H1 (cell line): ENCODE results near the gene CAMSAP1. TPM values are rescaled to one million over a fixed set of nuclear protein-coding genes. Genes with fewer than 3 reads are reported as not detected.

Experiments
- CTCF ChIA-PET: fragments of 300-600 bp; sonication (Branson Sonifier 250); formaldehyde crosslinking; loops from one replicate; lab custom pipeline; 2021; ENCODE audit not compliant: partially characterized antibody; lab: Charles Lee
- POLR2A ChIA-PET: fragments of 300-600 bp; sonication (Branson Sonifier 250); formaldehyde crosslinking; loops from one replicate; lab custom pipeline; 2021; ENCODE audit warnings: inconsistent platforms; ENCODE audit not compliant: partially characterized antibody; lab: Charles Lee
- DNase-seq, 2 experiments: peaks; one replicate each; pipeline versions ENCODE4 v3.0.0 to v3.0.0-alpha.2; 2010 to 2022; ENCODE audit warnings: low spot score in 2 of 2, low read depth in 1 of 2, mixed read lengths in 1 of 2
- FAIRE-seq: peaks from 2 replicates; lab custom pipeline; 2011; peaks lifted over from hg19 to GRCh38; lab: Jason Lieb, UNC
- H2AFZ ChIP-seq: 2 replicates; pipeline ENCODE4 v1.8.1; 2012; ENCODE audit warnings: low read length, inconsistent platforms
- H2AK5ac ChIP-seq: 2 replicates; pipeline ENCODE4 v1.6.1; 2013; ENCODE audit warnings: low read depth, low read length
- H2BK120ac ChIP-seq: replicated peaks from 2 replicates; pipeline ENCODE3; 2013; ENCODE audit warnings: low read depth, low read length, inconsistent platforms
- H2BK12ac ChIP-seq: 2 replicates; pipeline ENCODE4 v1.6.1; 2013; ENCODE audit warnings: low read depth, low read length
- H2BK15ac ChIP-seq: 2 replicates; pipeline ENCODE4 v1.6.1; 2013; ENCODE audit warnings: low read length
- H2BK20ac ChIP-seq: 2 replicates; pipeline ENCODE4 v1.6.1; 2013; ENCODE audit warnings: low read length
- H2BK5ac ChIP-seq: 2 replicates; pipeline ENCODE4 v1.6.1; 2013; ENCODE audit warnings: low read depth, low read length
- H3K14ac ChIP-seq: 2 replicates; pipeline ENCODE4 v1.6.1; 2013; ENCODE audit warnings: inconsistent platforms; ENCODE audit not compliant: insufficient read length
- H3K18ac ChIP-seq: 2 replicates; pipeline ENCODE4 v1.6.1; 2013; ENCODE audit warnings: low read length; ENCODE audit errors: extremely low read depth
- H3K23ac ChIP-seq: 2 replicates; pipeline ENCODE4 v1.6.1; 2013; ENCODE audit warnings: inconsistent platforms; ENCODE audit not compliant: insufficient read length
- H3K23me2 ChIP-seq: 2 replicates; pipeline ENCODE4 v1.6.1; 2013; ENCODE audit warnings: low read depth, low read length
- H3K27ac ChIP-seq: 2 replicates; pipeline ENCODE4 v1.6.1; 2011; ENCODE audit warnings: low read depth, low read length, inconsistent platforms
- H3K27me3 ChIP-seq, 4 experiments: replicated peaks in 1 of 4; 1 replicate in 1 of 4; 2 replicates in 3 of 4; pipeline versions ENCODE4 v1.6.1 to v1.8.1; 2011 to 2013; ENCODE audit warnings: low read length in 3 of 4, mild to moderate bottlenecking in 3 of 4, inconsistent platforms in 2 of 4, mixed read lengths in 2 of 4, moderate library complexity in 1 of 4; ENCODE audit not compliant: control insufficient read depth in 3 of 4, insufficient read depth in 3 of 4; ENCODE audit errors: extremely low read depth in 1 of 4
- H3K36me3 ChIP-seq, 4 experiments: 2 replicates each; pipeline versions ENCODE4 v1.6.1 to v1.8.1; 2011 to 2013; ENCODE audit warnings: mild to moderate bottlenecking in 4 of 4, low read length in 3 of 4, moderate library complexity in 2 of 4, control low read depth in 1 of 4, inconsistent platforms in 1 of 4; ENCODE audit not compliant: insufficient read depth in 4 of 4, control insufficient read depth in 2 of 4
- H3K4ac ChIP-seq: replicated peaks from 2 replicates; pipeline ENCODE3; 2013; ENCODE audit warnings: low read length, low read depth, mixed read lengths, inconsistent platforms; ENCODE audit not compliant: insufficient read length
- H3K4me1 ChIP-seq, 4 experiments: replicated peaks in 1 of 4; 1 replicate in 1 of 4; 2 replicates in 3 of 4; pipeline versions ENCODE4 v1.6.1 to v1.8.1; 2011 to 2013; ENCODE audit warnings: low read length in 3 of 4, inconsistent platforms in 2 of 4, mixed read lengths in 1 of 4; ENCODE audit not compliant: insufficient read depth in 4 of 4, control insufficient read depth in 3 of 4
- H3K4me2 ChIP-seq, 2 experiments: 2 replicates each; pipeline versions ENCODE4 v1.6.1 to v1.8.1; 2011 to 2013; ENCODE audit warnings: low read depth in 2 of 2, low read length in 2 of 2, control low read depth in 1 of 2, inconsistent platforms in 1 of 2, mild to moderate bottlenecking in 1 of 2; ENCODE audit not compliant: insufficient read depth in 1 of 2
- H3K4me3 ChIP-seq, 4 experiments: fragments of 200-600, 300-600 bp in 1 of 4; sonication (generic), shearing (Covaris generic), sonication (Bioruptor Twin) in 1 of 4; 2 replicates each; pipeline versions ENCODE4 v1.5.1 to v1.8.1; 2011 to 2016; ENCODE audit warnings: low read length in 4 of 4, low read depth in 3 of 4, control low read depth in 2 of 4, inconsistent platforms in 2 of 4, mild to moderate bottlenecking in 2 of 4, mixed read lengths in 1 of 4, moderate library complexity in 1 of 4; ENCODE audit not compliant: insufficient read depth in 2 of 4; ENCODE audit errors: extremely low read depth in 1 of 4
- H3K56ac ChIP-seq: replicated peaks from 2 replicates; pipeline ENCODE3; 2013; ENCODE audit warnings: low read depth, mild to moderate bottlenecking, mixed read lengths, low read length, inconsistent platforms; ENCODE audit not compliant: insufficient read length
- H3K79me1 ChIP-seq: 2 replicates; pipeline ENCODE4 v1.6.1; 2013; ENCODE audit warnings: low read depth, low read length, control low read depth
- H3K79me2 ChIP-seq, 2 experiments: 2 replicates each; pipeline versions ENCODE4 v1.6.1 to v1.8.1; 2012 to 2013; ENCODE audit warnings: low read length in 2 of 2, mild to moderate bottlenecking in 2 of 2, inconsistent platforms in 1 of 2; ENCODE audit not compliant: insufficient read depth in 2 of 2, control insufficient read depth in 1 of 2
- H3K9ac ChIP-seq, 4 experiments: replicated peaks in 1 of 4; 1 replicate in 1 of 4; 2 replicates in 3 of 4; pipeline versions ENCODE4 v1.6.1 to v1.8.1; 2011 to 2013; ENCODE audit warnings: low read depth in 3 of 4, low read length in 3 of 4, control low read depth in 2 of 4, mild to moderate bottlenecking in 2 of 4, moderate library complexity in 2 of 4, inconsistent platforms in 1 of 4; ENCODE audit errors: extremely low read depth in 1 of 4
- H3K9me3 ChIP-seq, 2 experiments: 2 replicates each; pipeline versions ENCODE4 v1.6.1 to v1.8.1; 2012 to 2013; ENCODE audit warnings: mild to moderate bottlenecking in 2 of 2, moderate library complexity in 2 of 2, control low read depth in 1 of 2, inconsistent platforms in 1 of 2, low read depth in 1 of 2, low read length in 1 of 2, mixed read lengths in 1 of 2; ENCODE audit not compliant: insufficient read depth in 2 of 2
- H4K20me1 ChIP-seq, 2 experiments: replicated peaks in 1 of 2; 2 replicates each; pipeline versions ENCODE3 to v1.8.1; 2011 to 2013; ENCODE audit warnings: inconsistent platforms in 2 of 2, low read length in 2 of 2, mild to moderate bottlenecking in 1 of 2; ENCODE audit not compliant: insufficient read depth in 2 of 2, control insufficient read depth in 1 of 2
- H4K5ac ChIP-seq: 2 replicates; pipeline ENCODE4 v1.6.1; 2013; ENCODE audit warnings: low read length, low read depth, mixed read lengths, inconsistent platforms; ENCODE audit not compliant: insufficient read length
- H4K8ac ChIP-seq: 2 replicates; pipeline ENCODE4 v1.8.0; 2013; ENCODE audit warnings: mild to moderate bottlenecking, moderate library complexity, low read length, inconsistent platforms; ENCODE audit not compliant: insufficient read depth; ENCODE audit errors: extremely low read depth
- H4K91ac ChIP-seq: replicated peaks from 2 replicates; pipeline ENCODE3; 2013; ENCODE audit warnings: low read length, mixed read lengths, inconsistent platforms; ENCODE audit not compliant: insufficient read length
- JUND ChIP-seq: IDR thresholded peaks from 2 replicates; pipeline ENCODE4 v1.6.1; 2011; ENCODE audit warnings: mild to moderate bottlenecking, improper control_type of control experiment, low read length
- NANOG ChIP-seq: IDR thresholded peaks from 2 replicates; pipeline ENCODE4 v1.6.1; 2011; ENCODE audit warnings: low read length, low read depth, mild to moderate bottlenecking, inconsistent platforms; ENCODE audit not compliant: insufficient read depth, poor library complexity, severe bottlenecking
- SP1 ChIP-seq: IDR thresholded peaks from 2 replicates; pipeline ENCODE4 v1.6.1; 2011; ENCODE audit warnings: low read depth, low read length
- TAF1 ChIP-seq: IDR thresholded peaks from 2 replicates; pipeline ENCODE4 v1.6.1; 2011; ENCODE audit warnings: mild to moderate bottlenecking, low read depth, low read length
- WGBS, 2 experiments: shearing (Covaris generic) in 1 of 2; methylation state at CpG; one replicate each; pipeline versions ENCODE4 v1.1.6 to v1.1.7; 2013 to 2015; ENCODE audit warnings: low lambda C conversion rate in 2 of 2, mixed read lengths in 2 of 2, inconsistent platforms in 1 of 2, low coverage in 1 of 2, missing lambda C conversion rate in 1 of 2; ENCODE audit not compliant: insufficient replicate concordance in 2 of 2, insufficient coverage in 1 of 2, insufficient read length in 1 of 2; ENCODE audit errors: extremely low coverage in 1 of 2, missing lambda C conversion rate in 1 of 2; 5-methylcytosine and 5-hydroxymethylcytosine counted together
- polyA plus RNA-seq, 7 experiments: library from polyadenylated mRNA; depleted of rRNA in 3 of 7; stranded (reverse) in 5 of 7; unstranded in 2 of 7; fragments of >200 nt in 5 of 7; fragments of 200-250 nt in 2 of 7; gene quantifications; 1 replicate in 5 of 7; 2 replicates in 1 of 7; 4 replicates in 1 of 7; pipeline versions ENCODE4 v1.2.1 to v1.2.3, GENCODE V29; 2011 to 2013; ENCODE audit warnings: missing spikeins in 2 of 7, mixed read lengths in 2 of 7
- total RNA-seq: library from RNA; stranded (reverse); fragmentation: NEBNext Ultra II Directional; extraction: Animal tissue kit (Norgen Biotek cat#: 25700); gene quantifications from 2 replicates; pipeline ENCODE4 v1.2.1, GENCODE V29; 2021

Gene CAMSAP1
- total and polyA plus RNA-seq, 2 of the 8 experiments (the other 6 are each of a cell fraction or from before 2014, with no cell fraction given): 13.4 to 44.0 TPM

DNA sequence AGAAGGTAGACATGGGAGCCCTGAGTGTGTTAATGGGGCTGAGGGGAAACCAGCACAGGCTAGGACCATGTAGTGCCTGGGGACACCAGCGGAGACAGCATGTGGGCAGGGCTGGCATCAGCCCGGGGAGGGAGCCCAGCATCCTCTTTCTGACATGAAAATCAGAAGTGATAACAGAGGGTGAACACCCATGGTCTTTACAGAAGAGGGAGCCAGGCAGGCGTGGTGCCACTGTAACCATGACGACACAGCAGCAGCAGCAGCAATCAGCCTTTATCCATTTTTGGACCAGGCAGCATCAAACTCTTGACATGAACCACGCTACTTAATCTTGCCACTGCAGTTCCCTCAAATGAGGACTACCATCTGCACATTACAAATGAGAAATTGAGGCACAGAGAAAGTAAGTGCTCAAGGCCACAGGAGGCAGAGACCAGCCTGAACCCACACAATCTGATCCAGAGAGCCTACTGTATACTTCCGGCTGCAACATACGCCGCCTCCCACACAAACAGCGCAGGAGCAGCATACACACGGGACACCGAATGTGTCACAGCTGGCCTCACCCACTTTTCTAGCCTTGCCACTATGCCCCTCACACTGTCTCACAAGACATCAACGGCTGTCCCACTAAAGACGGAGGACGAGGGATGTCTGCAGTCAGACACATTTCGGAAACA, 23.8 kb downstream of the CAMSAP1 start:
- CTCF ChIA-PET: interaction anchor here (0.9 to 1.5 kb wide), 3 partner anchors 9 to 171 kb away, joined by 3 to 7 read pairs (median 3); no protein-coding TSS in a partner anchor

More for the DNA sequence above, 23.8 kb downstream of the CAMSAP1 start:
- H3K4me1 ChIP-seq: peaks cover 10 to 29% (median 18%) of the 10 kb centered on the region in 4 experiments
- H2BK5ac ChIP-seq: peak overlapping the region; percentile 44; the same call in 1 of the 2 replicates
- no peaks in the 10 kb centered on the region for H3K27me3 ChIP-seq
- H3K79me2 ChIP-seq: peaks cover 48 to 100% of the 10 kb centered on the region in 2 experiments
- peaks cover 43% of the 10 kb centered on the region for H3K79me1 ChIP-seq
- H2BK20ac ChIP-seq: no peak overlapping the region
- no peaks in the 10 kb centered on the region for H3K9me3 ChIP-seq
- no peak for DNase-seq
- H3K18ac ChIP-seq: no peak overlapping the region
- H3K4ac ChIP-seq: no peak overlapping the region
- H4K8ac ChIP-seq: peak overlapping the region; percentile 7
- POLR2A ChIA-PET: interaction anchor here (1.6 kb wide), 1 partner anchor 17 kb away, joined by 3 read pairs; no protein-coding TSS in a partner anchor
- peaks cover 61 to 75% of the 10 kb centered on the region in 2 experiments for H4K20me1 ChIP-seq
- WGBS, 2 experiments: 92% methylated on average over 15 of the region's 15 CpGs; no CpG with 5 or more reads in 1 of the 2 experiments
- H4K5ac ChIP-seq: no peak overlapping the region
- H3K27ac ChIP-seq: peak overlapping the region; percentile 7; the same call in 1 of the 2 replicates
- no peak for FAIRE-seq
- no peak overlapping the region for H3K23ac ChIP-seq
- no peak overlapping the region for H2BK120ac ChIP-seq
- no peak overlapping the region for H3K14ac ChIP-seq
- no peak overlapping the region for H2BK15ac ChIP-seq
- H4K91ac ChIP-seq: no peak overlapping the region
- H3K4me3 ChIP-seq: no peak overlapping the region
- no peak overlapping the region for H2AK5ac ChIP-seq
- no peak overlapping the region for H3K9ac ChIP-seq
- no peak for TF ChIP-seq SP1
- no peak for TF ChIP-seq JUND
- no peak for TF ChIP-seq NANOG
- TF ChIP-seq TAF1: no peak
- H2AFZ ChIP-seq: no peak overlapping the region
- no peaks in the 10 kb centered on the region; a peak in 1 of 8 replicates for H3K36me3 ChIP-seq
- no peak overlapping the region for H3K56ac ChIP-seq
- no peaks in the 10 kb centered on the region for H3K23me2 ChIP-seq
- H3K4me2 ChIP-seq: no peak overlapping the region
- no peak overlapping the region for H2BK12ac ChIP-seq
